ENCODE data around the gene PAX6. TPM values are rescaled to one million over a fixed set of nuclear protein-coding genes. Genes with fewer than 3 reads are reported as not detected.

Gene PAX6
- total RNA-seq, 2 experiments from 2014 or later, result not detected

GRCh38 chr11:31828217-31828616, 17.1 kb upstream of the PAX6 start:
- Histone ChIP-seq H4K20me1 (ENCODE audit: insufficient read depth, low read length) (no peaks in the 10 kb centered on the region), H3K27ac (ENCODE audit: low read depth, low read length, poor library complexity, severe bottlenecking) (no peak overlapping the region), H3K9me2 (ENCODE audit: insufficient read depth, low read length) (no peaks in the 10 kb centered on the region), H3K4me1 (ENCODE audit: insufficient read depth, low read length, poor library complexity, severe bottlenecking) (no peaks in the 10 kb centered on the region), H3K4me2 (ENCODE audit: low read length) (no peak overlapping the region), H3K36me3 (ENCODE audit: insufficient read depth, low read length) (no peaks in the 10 kb centered on the region), H3K9me3 (ENCODE audit: low read length) (no peaks in the 10 kb centered on the region), H2AFZ (ENCODE audit: low read length) (no peak overlapping the region), H3K79me2 (ENCODE audit: insufficient read depth, low read depth, low read length) (no peaks in the 10 kb centered on the region), H3K4me3 (ENCODE audit: low read depth, low read length, poor library complexity, severe bottlenecking) (no peak overlapping the region)
- CTCF ChIA-PET (ENCODE audit: unreplicated experiment), result no interaction called here
- no TSS peak for BruUV-seq (replicated peaks)
- POLR2A ChIA-PET, result no interaction called here
- TF ChIP-seq CTCF (conservative IDR thresholded peaks at IDR 0.05; ENCODE audit: low read length), result no peak
- TF ChIP-seq EZH2phosphoT487 (IDR thresholded peaks at IDR 0.05; ENCODE audit: borderline replicate concordance, low read depth, low read length), result no peak
- no peak for DNase-seq (ENCODE audit: low spot score)
- intact Hi-C loops (cut with micrococcal nuclease; ENCODE audit: unreplicated experiment), result no loop called here

GRCh38 chr11:31827455-31828206, 16.5 kb upstream of the PAX6 start:
- ChIA-PET CTCF (ENCODE audit: unreplicated experiment) (no interaction called here), POLR2A (no interaction called here)
- BruUV-seq (replicated peaks), result no TSS peak
- no peak for TF ChIP-seq EZH2phosphoT487 (IDR thresholded peaks at IDR 0.05; ENCODE audit: borderline replicate concordance, low read depth, low read length)
- no peak for TF ChIP-seq CTCF (conservative IDR thresholded peaks at IDR 0.05; ENCODE audit: low read length)
- Histone ChIP-seq H3K79me2 (ENCODE audit: insufficient read depth, low read depth, low read length) (no peaks in the 10 kb centered on the region), H3K4me3 (ENCODE audit: low read depth, low read length, poor library complexity, severe bottlenecking) (no peak overlapping the region), H3K4me2 (ENCODE audit: low read length) (no peak overlapping the region), H4K20me1 (ENCODE audit: insufficient read depth, low read length) (no peaks in the 10 kb centered on the region), H3K36me3 (ENCODE audit: insufficient read depth, low read length) (no peaks in the 10 kb centered on the region), H3K9me2 (ENCODE audit: insufficient read depth, low read length) (no peaks in the 10 kb centered on the region), H3K9me3 (ENCODE audit: low read length) (no peaks in the 10 kb centered on the region), H3K27ac (ENCODE audit: low read depth, low read length, poor library complexity, severe bottlenecking) (no peak overlapping the region), H3K4me1 (ENCODE audit: insufficient read depth, low read length, poor library complexity, severe bottlenecking) (no peaks in the 10 kb centered on the region), H2AFZ (ENCODE audit: low read length) (no peak overlapping the region)
- intact Hi-C loops (cut with micrococcal nuclease; ENCODE audit: unreplicated experiment), result no loop called here
- DNase-seq (ENCODE audit: low spot score), result no peak

All from OCI-LY7 (cell line).